ENCODE results near the gene SNAPC3. TPM values are rescaled to one million over a fixed set of nuclear protein-coding genes. Genes with fewer than 3 reads are reported as not detected.

Gene SNAPC3
- total and polyA plus RNA-seq, 2 of the 4 experiments (the other 2 are of a cell fraction) = 22.0 to 31.0 TPM

DNA sequence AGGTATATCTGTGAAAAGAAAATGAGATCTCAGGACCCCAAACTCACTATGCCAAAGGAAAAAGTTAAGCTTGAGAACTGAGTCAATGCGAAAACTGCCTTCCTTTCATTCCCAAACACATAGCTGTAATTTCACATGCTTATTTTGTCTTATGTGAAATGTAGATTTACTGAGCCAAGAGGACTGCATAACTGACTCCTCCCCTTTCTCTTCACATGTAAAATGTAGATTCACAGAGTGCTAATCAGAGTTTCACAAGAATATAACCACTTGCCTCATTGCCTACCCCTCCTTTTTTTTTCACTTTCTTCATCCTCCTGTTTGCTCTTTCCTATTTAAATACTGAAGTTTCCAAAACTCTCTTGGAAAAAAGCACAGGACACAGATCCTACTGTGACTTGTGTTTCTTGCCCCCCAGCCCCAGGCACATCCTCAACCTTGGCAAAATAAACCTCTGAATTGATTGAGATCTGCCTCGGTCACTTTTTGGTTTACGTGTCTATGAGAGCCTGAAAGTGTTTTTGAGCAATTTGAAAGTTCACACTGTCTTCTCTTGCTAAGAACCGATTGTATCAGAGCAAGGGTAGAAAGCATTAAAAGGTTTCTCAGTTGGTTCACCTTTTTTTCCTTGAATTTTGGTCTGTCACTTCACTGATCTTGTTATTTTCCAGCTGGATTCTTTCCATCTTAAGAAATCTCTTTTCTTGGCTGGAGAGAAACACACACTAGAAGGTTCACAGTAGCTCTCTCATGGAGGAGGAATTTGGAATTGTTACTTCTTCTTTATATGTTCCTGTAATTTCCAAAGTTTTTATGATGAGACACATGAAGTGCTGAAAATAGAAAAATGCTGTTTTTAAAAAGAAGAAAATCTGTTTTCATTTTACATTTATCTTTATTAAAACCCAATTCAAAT is 44.8 kb upstream of the SNAPC3 start:
- H2BK20ac ChIP-seq (ENCODE audit: low read depth, low read length) = peak overlapping the region; percentile 46; the same call in 1 of the 2 replicates
- ATAC-seq (ENCODE audit: low read depth) (0 out of 2 replicates have a peak, but pooled peaks have one; percentile 24), DNase-seq (peak; percentile 52)
- H3K14ac ChIP-seq (replicated peaks; ENCODE audit: low read depth, low read length) = peak overlapping the region; percentile 69; the same call in 1 of the 2 replicates
- peak overlapping the region in 1 of 2 experiments; percentile 60; a peak in 2 of 4 replicates for H4K8ac ChIP-seq (ENCODE audit: low read depth in 2 of 2, low read length in 2 of 2)
- H3K9ac ChIP-seq (ENCODE audit: low read depth, low read length) = peak overlapping the region; percentile 68; the same call in 1 of the 2 replicates
- peak overlapping the region; percentile 30 for H4K5ac ChIP-seq (ENCODE audit: low read depth, low read length)
- POLR2A ChIA-PET (ENCODE audit: unreplicated experiment) = no interaction called here
- H2AK5ac ChIP-seq (ENCODE audit: low read depth, low read length) = no peak overlapping the region
- peak overlapping the region; percentile 72 for H3K18ac ChIP-seq (ENCODE audit: low read depth, low read length)
- H3K27me3 ChIP-seq (ENCODE audit: control insufficient read depth, insufficient read depth, low read length) = no peaks in the 10 kb centered on the region
- dilution Hi-C loops (cut with HindIII; ENCODE audit: low sequenced_read_pairs, unreplicated experiment) = no loop called here
- H3K9me1 ChIP-seq (ENCODE audit: insufficient read depth, low read length) = peaks cover 3% of the 10 kb centered on the region; the same call in 1 of the 2 replicates
- H2BK5ac ChIP-seq (ENCODE audit: low read depth, low read length, poor library complexity, severe bottlenecking) = peak overlapping the region; percentile 46
- no peak overlapping the region for H3K4me3 ChIP-seq (ENCODE audit: insufficient read depth, low read depth, low read length)
- TF ChIP-seq CEBPB (IDR thresholded peaks at IDR 0.05; ENCODE audit: low read depth, low read length) (no peak), MAZ (IDR thresholded peaks at IDR 0.05; ENCODE audit: borderline replicate concordance, low read depth, low read length) (no peak), MXI1 (IDR thresholded peaks at IDR 0.05; ENCODE audit: borderline replicate concordance, low read depth, low read length) (no peak), FOS (IDR thresholded peaks at IDR 0.05; ENCODE audit: low read depth, low read length) (no peak), MAFK (IDR thresholded peaks at IDR 0.05; ENCODE audit: low read depth, low read length) (no peak), NFE2L2 (IDR thresholded peaks at IDR 0.05; ENCODE audit: low read depth, low read length) (no peak)
- TF ChIP-seq, protein P1, sequence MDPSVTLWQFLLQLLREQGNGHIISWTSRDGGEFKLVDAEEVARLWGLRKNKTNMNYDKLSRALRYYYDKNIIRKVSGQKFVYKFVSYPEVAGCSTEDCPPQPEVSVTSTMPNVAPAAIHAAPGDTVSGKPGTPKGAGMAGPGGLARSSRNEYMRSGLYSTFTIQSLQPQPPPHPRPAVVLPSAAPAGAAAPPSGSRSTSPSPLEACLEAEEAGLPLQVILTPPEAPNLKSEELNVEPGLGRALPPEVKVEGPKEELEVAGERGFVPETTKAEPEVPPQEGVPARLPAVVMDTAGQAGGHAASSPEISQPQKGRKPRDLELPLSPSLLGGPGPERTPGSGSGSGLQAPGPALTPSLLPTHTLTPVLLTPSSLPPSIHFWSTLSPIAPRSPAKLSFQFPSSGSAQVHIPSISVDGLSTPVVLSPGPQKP (IDR thresholded peaks at IDR 0.05; ENCODE audit: borderline replicate concordance, low read depth, low read length) = no peak
- no peaks in the 10 kb centered on the region for H3K36me3 ChIP-seq (ENCODE audit: control insufficient read depth, insufficient read depth, low read length)
- no peak overlapping the region for H3K23ac ChIP-seq (ENCODE audit: low read depth, low read length)
- H4K91ac ChIP-seq (ENCODE audit: insufficient read depth, low read depth, low read length) = peak overlapping the region; percentile 24
- H3K79me1 ChIP-seq (ENCODE audit: low read depth in 1 of 2, low read length in 2 of 2) = no peaks in the 10 kb centered on the region
- H2AK9ac ChIP-seq (replicated peaks; ENCODE audit: low read depth, low read length, poor library complexity) = no peak overlapping the region
- peak overlapping the region; percentile 39; the same call in 1 of the 2 replicates for H3K4me2 ChIP-seq (ENCODE audit: low read depth, low read length)
- CTCF ChIA-PET = interaction anchor here (0.6 kb wide), 1 partner anchor 31 kb away, joined by 3 read pairs; no protein-coding TSS in a partner anchor
- H2BK15ac ChIP-seq (ENCODE audit: low read depth, low read length) = peak overlapping the region; percentile 28; the same call in 1 of the 3 replicates
- peak overlapping the region; percentile 3; the same call in 1 of the 2 replicates for H3K4ac ChIP-seq (ENCODE audit: low read depth, low read length)
- no peak overlapping the region; the same call in 1 of the 2 replicates for H3K56ac ChIP-seq (ENCODE audit: extremely low read depth, insufficient read depth, low read length)
- peak overlapping the region; percentile 67; the same call in 1 of the 2 replicates for H3K27ac ChIP-seq (ENCODE audit: insufficient read depth, low read length)
- H2BK120ac ChIP-seq (ENCODE audit: low read depth, low read length) = peak overlapping the region; percentile 63
- no CpG with 5 or more reads among the region's 4 CpGs for WGBS, 2 experiments (ENCODE audit: extremely low coverage in 2 of 2, insufficient read length in 1 of 2)
- no peaks in the 10 kb centered on the region for H4K20me1 ChIP-seq (ENCODE audit: insufficient read depth, low read length)
- intact Hi-C loops (cut with micrococcal nuclease) = no loop called here
- H3K4me1 ChIP-seq (ENCODE audit: control insufficient read depth, insufficient read depth, low read length) = peaks cover 9% of the 10 kb centered on the region
- no TSS peak for BruUV-seq (replicated peaks)
- H2AFZ ChIP-seq (replicated peaks; ENCODE audit: low read length, poor library complexity) = no peak overlapping the region
- no peaks in the 10 kb centered on the region for H3K9me3 ChIP-seq (ENCODE audit: control insufficient read depth, insufficient read depth, low read length)
- in situ Hi-C loops (cut with MboI; ENCODE audit: low sequenced_read_pairs) = no loop called here

Measured in IMR-90 (cell line).